Smooth muscle cell of the pulmonary artery (primary cell): Measurements from ENCODE around the gene TVP23C. TPM values are rescaled to one million over a fixed set of nuclear protein-coding genes. Genes with fewer than 3 reads are reported as not detected.

ENCODE experiments used
- total RNA-seq: library from RNA; depleted of rRNA; stranded (reverse); fragments of >200 nt; gene quantifications from 2 replicates; pipeline ENCODE4 v1.2.3, GENCODE V29; 2014

TVP23C gene
- total RNA-seq = 31.9 and 32.8 TPM in 2 replicates

GRCh38 chr17:15563375-15563857 is at the start of gene TVP23C:
Gene TVP23C, minus strand, starts transcription at chr17:15563483. Its CDS starts 35 bp downstream, at chr17:15563448.

GRCh38 chr17:15467592-15467991 is 95.7 kb downstream of the TVP23C start, which contains the start of gene CDRT4:
Gene CDRT4, minus strand, starts transcription at chr17:15467621. Its CDS starts 27,383 bp downstream, at chr17:15440238.

Other genes with a start within 250 kb of the TVP23C start
- gene TEKT3, start 221.9 kb downstream of the TVP23C start, total RNA-seq = 0.20 and 0.91 TPM in 2 replicates
- gene CDRT4, start 95.9 kb downstream of the TVP23C start, total RNA-seq = 3.4 and 6.7 TPM in 2 replicates
- gene FBXW10B, start 56.2 kb upstream of the TVP23C start, total RNA-seq = 0.20 and 1.6 TPM in 2 replicates
- 59.2 and 62.9 TPM in 2 replicates for gene TRIM16, start 120.8 kb upstream of the TVP23C start, total RNA-seq
- 25.3 and 37.9 TPM in 2 replicates for gene ZNF286A, start 136.3 kb upstream of the TVP23C start, total RNA-seq
- gene TBC1D26, start 168.8 kb upstream of the TVP23C start, total RNA-seq = 0.30 and 0.39 TPM in 2 replicates